GM23338 (cell line): ENCODE measurements around the gene MLC1. TPM values are rescaled to one million over a fixed set of nuclear protein-coding genes. Genes with fewer than 3 reads are reported as not detected.

Experiments used
- ATAC-seq: fragments of 200-7000 bp; cut with Tn5 transposase; 3 replicates; pipeline ENCODE4 v1.9.1; 2020
- DNase-seq: peaks from one replicate; pipeline ENCODE4 v3.0.0-alpha.2; 2015; ENCODE audit warnings: low spot score
- H2AFZ ChIP-seq: fragments of 200-600 bp; sonication (generic); 2 replicates; pipeline ENCODE4 v1.8.0; 2016; ENCODE audit warnings: antibody characterized with exemption, mild to moderate bottlenecking, moderate library complexity
- H3F3A ChIP-seq: fragments of 200-600 bp; sonication (generic); replicated peaks from 2 replicates; pipeline ENCODE4 v1.8.0; 2017; ENCODE audit warnings: antibody characterized with exemption, mixed run types, low read depth
- H3K27ac ChIP-seq: fragments of 200-600 bp; sonication (generic); 2 replicates; pipeline ENCODE4 v1.6.1; 2016; ENCODE audit warnings: low read depth
- H3K27me3 ChIP-seq: fragments of 200-600 bp; sonication (generic); 2 replicates; pipeline ENCODE4 v1.8.0; 2016; ENCODE audit warnings: mild to moderate bottlenecking, mixed run types, moderate library complexity; ENCODE audit not compliant: insufficient read depth
- H3K36me3 ChIP-seq: fragments of 200-600 bp; sonication (generic); 2 replicates; pipeline ENCODE4 v1.8.0; 2016; ENCODE audit warnings: mild to moderate bottlenecking; ENCODE audit not compliant: insufficient read depth
- H3K4me1 ChIP-seq: fragments of 200-600 bp; sonication (generic); 2 replicates; pipeline ENCODE4 v1.8.0; 2016; ENCODE audit warnings: mild to moderate bottlenecking, moderate library complexity; ENCODE audit not compliant: insufficient read depth
- H3K4me2 ChIP-seq: fragments of 200-600 bp; sonication (generic); 2 replicates; pipeline ENCODE4 v1.7.1; 2017; ENCODE audit warnings: mixed run types
- H3K4me3 ChIP-seq: fragments of 200-600 bp; sonication (generic); 2 replicates; pipeline ENCODE4 v1.6.1; 2016; ENCODE audit warnings: mixed run types
- H3K79me2 ChIP-seq: fragments of 200-600 bp; sonication (generic); replicated peaks from 2 replicates; pipeline ENCODE4 v1.8.0; 2017; ENCODE audit warnings: mild to moderate bottlenecking; ENCODE audit not compliant: insufficient read depth
- H3K9me2 ChIP-seq: fragments of 200-600 bp; sonication (generic); 2 replicates; pipeline ENCODE4 v1.8.0; 2017; ENCODE audit not compliant: insufficient read depth
- H4K20me1 ChIP-seq: fragments of 200-600 bp; sonication (generic); replicated peaks from 2 replicates; pipeline ENCODE4 v1.8.0; 2017; ENCODE audit warnings: mild to moderate bottlenecking; ENCODE audit not compliant: insufficient read depth
- H3K27ac Mint-ChIP-seq: 2 replicates; pipeline ENCODE4 v1.8.0; 2020; ENCODE audit warnings: inconsistent platforms, mild to moderate bottlenecking, moderate library complexity, mixed read lengths
- H3K27me3 Mint-ChIP-seq: 3 replicates; pipeline ENCODE4 v1.8.0; 2022; ENCODE audit warnings: low read depth, mild to moderate bottlenecking, moderate library complexity, mixed read lengths, inconsistent platforms; ENCODE audit not compliant: insufficient read depth, poor library complexity
- H3K36me3 Mint-ChIP-seq: 3 replicates; pipeline ENCODE4 v1.8.0; 2021; ENCODE audit warnings: low read depth, mild to moderate bottlenecking, inconsistent platforms, moderate library complexity, mixed read lengths
- H3K4me1 Mint-ChIP-seq: 3 replicates; pipeline ENCODE4 v1.8.0; 2020; ENCODE audit warnings: mild to moderate bottlenecking, inconsistent platforms, mixed read lengths
- H3K4me3 Mint-ChIP-seq: 3 replicates; pipeline ENCODE4 v1.8.0; 2021; ENCODE audit warnings: moderate library complexity, mild to moderate bottlenecking, inconsistent platforms, mixed read lengths
- H3K9me3 Mint-ChIP-seq: 3 replicates; pipeline ENCODE4 v1.8.0; 2020; ENCODE audit warnings: moderate library complexity, mild to moderate bottlenecking, inconsistent platforms, mixed read lengths
- EZH2 ChIP-seq: fragments of 200-600 bp; sonication (generic); IDR thresholded peaks from one replicate; pipeline ENCODE4 v1.8.0; 2017; ENCODE audit warnings: antibody characterized with exemption, mild to moderate bottlenecking, low read depth; ENCODE audit not compliant: unreplicated experiment
- EZH2phosphoT487 ChIP-seq: fragments of 200-600 bp; sonication (generic); IDR thresholded peaks from one replicate; pipeline ENCODE4 v1.8.1; 2018; ENCODE audit warnings: antibody characterized with exemption; ENCODE audit not compliant: unreplicated experiment
- JUNB ChIP-seq: IDR thresholded peaks from one replicate; pipeline ENCODE4 v1.6.1; 2016; ENCODE audit warnings: antibody characterized with exemption; ENCODE audit not compliant: unreplicated experiment
- NANOG ChIP-seq: IDR thresholded peaks from 2 replicates; pipeline ENCODE4 v1.6.1; 2016; ENCODE audit warnings: antibody characterized with exemption, borderline replicate concordance
- POLR2AphosphoS5 ChIP-seq: IDR thresholded peaks from 2 replicates; pipeline ENCODE4 v1.6.1; 2016; ENCODE audit warnings: antibody characterized with exemption, low read depth
- REST ChIP-seq: IDR thresholded peaks from one replicate; pipeline ENCODE4 v1.6.1; 2018; ENCODE audit warnings: antibody characterized with exemption; ENCODE audit not compliant: unreplicated experiment
- polyA plus RNA-seq: library from polyadenylated mRNA; unstranded; fragments of >200 nt; fragmentation: Nextera tagmentation; extraction: Ambion mirVana; gene quantifications from 2 replicates; pipeline ENCODE4 v1.2.1, GENCODE V29; 2016
- total RNA-seq: library from RNA; depleted of rRNA; stranded (reverse); fragments of >200 nt; shearing (Covaris generic); gene quantifications from 2 replicates; pipeline ENCODE4 v1.2.3, GENCODE V29; 2014
- TF ChIP-seq, protein P1 (sequence below), 2 experiments: fragments of 200-600 bp in 1 of 2; sonication (generic) in 1 of 2; conservative IDR thresholded peaks; 2 replicates each; pipeline versions ENCODE4 v1.5.1 to v1.6.1; 2016 to 2017; ENCODE audit warnings: antibody characterized with exemption in 2 of 2, low read depth in 2 of 2, mild to moderate bottlenecking in 2 of 2, moderate library complexity in 1 of 2
- TF ChIP-seq, protein P2 (sequence below): fragments of 250-450 bp; sonication (Bioruptor Pico); IDR thresholded peaks from 2 replicates; pipeline ENCODE4 v1.5.0; 2020; ENCODE audit warnings: mild to moderate bottlenecking, moderate library complexity

Gene MLC1
- total and polyA plus RNA-seq, 2 experiments from 2014 or later, result not detected

- no peak for TF ChIP-seq REST
These were observed 20.8 kb downstream of the MLC1 start (continued) for GRCh38 chr22:50064453-50064852.

DNA sequence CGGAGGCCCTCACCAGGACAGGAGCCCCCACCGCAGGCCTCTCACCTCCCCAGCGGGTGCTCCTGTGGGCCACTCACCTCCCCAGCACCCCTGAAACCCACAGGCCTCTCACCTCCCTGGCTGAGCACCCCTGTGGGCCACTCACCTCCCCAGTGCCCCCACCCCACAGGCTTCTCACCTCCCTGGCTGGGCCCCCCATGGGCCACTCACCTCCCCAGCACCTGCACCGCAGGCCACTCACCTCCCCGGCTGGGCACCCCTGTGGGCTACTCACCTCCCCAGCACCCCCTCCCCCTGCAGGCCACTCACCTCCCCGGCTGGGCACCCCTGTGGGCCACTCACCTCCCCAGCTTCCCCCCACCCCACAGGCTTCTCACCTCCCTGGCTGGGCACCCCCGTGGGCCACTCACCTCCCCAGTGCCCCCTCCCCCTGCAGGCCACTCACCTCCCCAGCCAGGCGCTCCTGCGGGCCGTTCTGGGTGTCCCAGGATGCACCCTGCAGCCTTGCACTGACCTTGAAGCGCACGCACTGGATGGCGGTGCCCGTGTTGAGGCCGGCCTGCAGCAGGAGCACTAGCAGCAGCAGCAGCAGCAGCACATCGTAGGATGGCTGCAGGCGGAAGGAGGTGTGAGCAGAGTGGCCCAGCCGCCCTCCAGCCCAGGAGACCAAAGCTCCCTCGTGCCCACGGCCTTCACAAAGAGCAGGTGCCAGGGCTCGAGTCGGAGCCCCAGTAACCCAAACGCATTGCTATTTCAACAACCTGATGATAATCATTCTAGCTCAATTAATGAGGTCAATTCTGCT is 21.4 kb downstream of the MLC1 start:
- H2AFZ ChIP-seq, result no peak overlapping the region
- H3K79me2 ChIP-seq, result no peaks in the 10 kb centered on the region
- H3K36me3 ChIP-seq, result no peaks in the 10 kb centered on the region
- no peak overlapping the region for H3K4me2 ChIP-seq
- no peaks in the 10 kb centered on the region for H3K9me2 ChIP-seq
- H3K4me1 ChIP-seq, result peaks cover 5% of the 10 kb centered on the region
- Mint-ChIP-seq H3K4me1 (peaks cover 11% of the 10 kb centered on the region), H3K27ac (no peak overlapping the region), H3K27me3 (peaks cover 19% of the 10 kb centered on the region), H3K36me3 (no peaks in the 10 kb centered on the region), H3K9me3 (peaks cover 3% of the 10 kb centered on the region; the same call in 1 of the 3 replicates), H3K4me3 (no peak overlapping the region)
- ATAC-seq (no peak), DNase-seq (no peak)
- H3K4me3 ChIP-seq, result no peak overlapping the region
- H3K27me3 ChIP-seq, result peaks cover 7% of the 10 kb centered on the region
- 0 out of 2 replicates have a peak, but pooled peaks cover 3% of the 10 kb centered on the region for H3F3A ChIP-seq
- no peak overlapping the region for H3K27ac ChIP-seq
- no peaks in the 10 kb centered on the region for H4K20me1 ChIP-seq
- TF ChIP-seq, protein P1, sequence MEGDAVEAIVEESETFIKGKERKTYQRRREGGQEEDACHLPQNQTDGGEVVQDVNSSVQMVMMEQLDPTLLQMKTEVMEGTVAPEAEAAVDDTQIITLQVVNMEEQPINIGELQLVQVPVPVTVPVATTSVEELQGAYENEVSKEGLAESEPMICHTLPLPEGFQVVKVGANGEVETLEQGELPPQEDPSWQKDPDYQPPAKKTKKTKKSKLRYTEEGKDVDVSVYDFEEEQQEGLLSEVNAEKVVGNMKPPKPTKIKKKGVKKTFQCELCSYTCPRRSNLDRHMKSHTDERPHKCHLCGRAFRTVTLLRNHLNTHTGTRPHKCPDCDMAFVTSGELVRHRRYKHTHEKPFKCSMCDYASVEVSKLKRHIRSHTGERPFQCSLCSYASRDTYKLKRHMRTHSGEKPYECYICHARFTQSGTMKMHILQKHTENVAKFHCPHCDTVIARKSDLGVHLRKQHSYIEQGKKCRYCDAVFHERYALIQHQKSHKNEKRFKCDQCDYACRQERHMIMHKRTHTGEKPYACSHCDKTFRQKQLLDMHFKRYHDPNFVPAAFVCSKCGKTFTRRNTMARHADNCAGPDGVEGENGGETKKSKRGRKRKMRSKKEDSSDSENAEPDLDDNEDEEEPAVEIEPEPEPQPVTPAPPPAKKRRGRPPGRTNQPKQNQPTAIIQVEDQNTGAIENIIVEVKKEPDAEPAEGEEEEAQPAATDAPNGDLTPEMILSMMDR (conservative IDR thresholded peaks at IDR 0.05; ENCODE audit: low read depth in 2 of 2), result no peak
- TF ChIP-seq EZH2 (no peak), POLR2AphosphoS5 (no peak), EZH2phosphoT487 (no peak), NANOG (no peak), JUNB (no peak), REST (no peak)
- TF ChIP-seq, protein P2, sequence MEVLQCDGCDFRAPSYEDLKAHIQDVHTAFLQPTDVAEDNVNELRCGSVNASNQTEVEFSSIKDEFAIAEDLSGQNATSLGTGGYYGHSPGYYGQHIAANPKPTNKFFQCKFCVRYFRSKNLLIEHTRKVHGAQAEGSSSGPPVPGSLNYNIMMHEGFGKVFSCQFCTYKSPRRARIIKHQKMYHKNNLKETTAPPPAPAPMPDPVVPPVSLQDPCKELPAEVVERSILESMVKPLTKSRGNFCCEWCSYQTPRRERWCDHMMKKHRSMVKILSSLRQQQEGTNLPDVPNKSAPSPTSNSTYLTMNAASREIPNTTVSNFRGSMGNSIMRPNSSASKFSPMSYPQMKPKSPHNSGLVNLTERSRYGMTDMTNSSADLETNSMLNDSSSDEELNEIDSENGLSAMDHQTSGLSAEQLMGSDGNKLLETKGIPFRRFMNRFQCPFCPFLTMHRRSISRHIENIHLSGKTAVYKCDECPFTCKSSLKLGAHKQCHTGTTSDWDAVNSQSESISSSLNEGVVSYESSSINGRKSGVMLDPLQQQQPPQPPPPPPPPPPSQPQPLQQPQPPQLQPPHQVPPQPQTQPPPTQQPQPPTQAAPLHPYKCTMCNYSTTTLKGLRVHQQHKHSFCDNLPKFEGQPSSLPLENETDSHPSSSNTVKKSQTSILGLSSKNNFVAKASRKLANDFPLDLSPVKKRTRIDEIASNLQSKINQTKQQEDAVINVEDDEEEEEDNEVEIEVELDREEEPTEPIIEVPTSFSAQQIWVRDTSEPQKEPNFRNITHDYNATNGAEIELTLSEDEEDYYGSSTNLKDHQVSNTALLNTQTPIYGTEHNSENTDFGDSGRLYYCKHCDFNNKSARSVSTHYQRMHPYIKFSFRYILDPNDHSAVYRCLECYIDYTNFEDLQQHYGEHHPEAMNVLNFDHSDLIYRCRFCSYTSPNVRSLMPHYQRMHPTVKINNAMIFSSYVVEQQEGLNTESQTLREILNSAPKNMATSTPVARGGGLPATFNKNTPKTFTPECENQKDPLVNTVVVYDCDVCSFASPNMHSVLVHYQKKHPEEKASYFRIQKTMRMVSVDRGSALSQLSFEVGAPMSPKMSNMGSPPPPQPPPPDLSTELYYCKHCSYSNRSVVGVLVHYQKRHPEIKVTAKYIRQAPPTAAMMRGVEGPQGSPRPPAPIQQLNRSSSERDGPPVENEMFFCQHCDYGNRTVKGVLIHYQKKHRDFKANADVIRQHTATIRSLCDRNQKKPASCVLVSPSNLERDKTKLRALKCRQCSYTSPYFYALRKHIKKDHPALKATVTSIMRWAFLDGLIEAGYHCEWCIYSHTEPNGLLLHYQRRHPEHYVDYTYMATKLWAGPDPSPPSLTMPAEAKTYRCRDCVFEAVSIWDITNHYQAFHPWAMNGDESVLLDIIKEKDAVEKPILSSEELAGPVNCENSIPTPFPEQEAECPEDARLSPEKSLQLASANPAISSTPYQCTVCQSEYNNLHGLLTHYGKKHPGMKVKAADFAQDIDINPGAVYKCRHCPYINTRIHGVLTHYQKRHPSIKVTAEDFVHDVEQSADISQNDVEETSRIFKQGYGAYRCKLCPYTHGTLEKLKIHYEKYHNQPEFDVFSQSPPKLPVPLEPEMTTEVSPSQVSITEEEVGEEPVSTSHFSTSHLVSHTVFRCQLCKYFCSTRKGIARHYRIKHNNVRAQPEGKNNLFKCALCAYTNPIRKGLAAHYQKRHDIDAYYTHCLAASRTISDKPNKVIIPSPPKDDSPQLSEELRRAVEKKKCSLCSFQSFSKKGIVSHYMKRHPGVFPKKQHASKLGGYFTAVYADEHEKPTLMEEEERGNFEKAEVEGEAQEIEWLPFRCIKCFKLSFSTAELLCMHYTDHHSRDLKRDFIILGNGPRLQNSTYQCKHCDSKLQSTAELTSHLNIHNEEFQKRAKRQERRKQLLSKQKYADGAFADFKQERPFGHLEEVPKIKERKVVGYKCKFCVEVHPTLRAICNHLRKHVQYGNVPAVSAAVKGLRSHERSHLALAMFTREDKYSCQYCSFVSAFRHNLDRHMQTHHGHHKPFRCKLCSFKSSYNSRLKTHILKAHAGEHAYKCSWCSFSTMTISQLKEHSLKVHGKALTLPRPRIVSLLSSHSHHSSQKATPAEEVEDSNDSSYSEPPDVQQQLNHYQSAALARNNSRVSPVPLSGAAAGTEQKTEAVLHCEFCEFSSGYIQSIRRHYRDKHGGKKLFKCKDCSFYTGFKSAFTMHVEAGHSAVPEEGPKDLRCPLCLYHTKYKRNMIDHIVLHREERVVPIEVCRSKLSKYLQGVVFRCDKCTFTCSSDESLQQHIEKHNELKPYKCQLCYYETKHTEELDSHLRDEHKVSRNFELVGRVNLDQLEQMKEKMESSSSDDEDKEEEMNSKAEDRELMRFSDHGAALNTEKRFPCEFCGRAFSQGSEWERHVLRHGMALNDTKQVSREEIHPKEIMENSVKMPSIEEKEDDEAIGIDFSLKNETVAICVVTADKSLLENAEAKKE, result no peak
